ENCODE measurements around the gene SPATA9.

The SPATA9 gene

DNA sequence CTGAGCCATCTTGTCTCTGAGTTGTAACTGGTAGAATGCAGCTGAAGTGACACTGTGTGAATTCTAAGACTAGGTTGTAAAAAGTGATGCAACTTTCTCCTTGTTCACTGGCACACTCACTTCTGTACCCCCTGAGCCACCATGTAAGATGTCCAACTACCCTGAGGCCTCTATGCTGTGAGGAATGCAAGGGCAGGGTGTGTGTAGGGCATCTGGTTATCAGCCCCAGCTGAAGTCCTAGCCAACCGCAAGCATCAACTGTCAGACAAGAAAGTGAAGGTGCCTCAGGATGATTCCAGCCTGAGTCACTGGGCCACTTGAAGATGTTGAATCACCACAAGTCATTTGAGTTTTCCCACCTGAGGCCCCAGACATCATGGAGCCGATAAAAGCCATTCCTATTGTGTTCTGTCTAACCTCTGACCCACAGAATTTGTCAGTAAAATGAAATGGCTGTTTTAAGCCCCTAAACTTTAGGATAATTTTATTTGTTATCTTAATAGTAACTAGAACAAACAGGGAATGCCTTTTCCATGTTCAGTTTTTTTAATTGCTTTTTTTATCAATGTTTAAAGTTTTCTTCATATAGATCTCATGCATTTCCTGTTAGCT, 29.7 kb upstream of the SPATA9 start (continued):
- TF ChIP-seq, protein P1, sequence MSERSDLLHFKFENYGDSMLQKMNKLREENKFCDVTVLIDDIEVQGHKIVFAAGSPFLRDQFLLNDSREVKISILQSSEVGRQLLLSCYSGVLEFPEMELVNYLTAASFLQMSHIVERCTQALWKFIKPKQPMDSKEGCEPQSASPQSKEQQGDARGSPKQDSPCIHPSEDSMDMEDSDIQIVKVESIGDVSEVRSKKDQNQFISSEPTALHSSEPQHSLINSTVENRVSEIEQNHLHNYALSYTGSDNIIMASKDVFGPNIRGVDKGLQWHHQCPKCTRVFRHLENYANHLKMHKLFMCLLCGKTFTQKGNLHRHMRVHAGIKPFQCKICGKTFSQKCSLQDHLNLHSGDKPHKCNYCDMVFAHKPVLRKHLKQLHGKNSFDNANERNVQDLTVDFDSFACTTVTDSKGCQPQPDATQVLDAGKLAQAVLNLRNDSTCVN (tag by site-specific recombination; optimal IDR thresholded peaks at IDR 0.05), result no peak
- TF ChIP-seq ZNF202 (tag by site-specific recombination; IDR thresholded peaks at IDR 0.05; ENCODE audit: borderline replicate concordance), result no peak
- no peak for TF ChIP-seq BCL11B (tag by site-specific recombination; IDR thresholded peaks at IDR 0.05; ENCODE audit: low read depth)
- TF ChIP-seq SCRT2 (tag by site-specific recombination; IDR thresholded peaks at IDR 0.05), result peak; percentile 82
- TF ChIP-seq ZNF785 (tag by site-specific recombination; IDR thresholded peaks at IDR 0.05), result no peak
- TF ChIP-seq PRDM4 (tag by site-specific recombination; IDR thresholded peaks at IDR 0.05), result peak; percentile 26; the same call in 1 of the 2 replicates
- no peak for TF ChIP-seq GFI1B (tag by site-specific recombination; IDR thresholded peaks at IDR 0.05)
- TF ChIP-seq ZBTB7A (tag by site-specific recombination; IDR thresholded peaks at IDR 0.05; ENCODE audit: low read depth), result no peak
- peak; percentile 67 for TF ChIP-seq FEZF1 (tag by site-specific recombination; IDR thresholded peaks at IDR 0.05)
- TF ChIP-seq ZNF404 (tag by site-specific recombination; IDR thresholded peaks at IDR 0.05), result no peak
- TF ChIP-seq ZNF426 (tag by site-specific recombination; IDR thresholded peaks at IDR 0.05), result no peak
- peak; percentile 74 for TF ChIP-seq ZNF394 (tag by site-specific recombination; IDR thresholded peaks at IDR 0.05; ENCODE audit: borderline replicate concordance)
- TF ChIP-seq TSHZ1 (tag by site-specific recombination; IDR thresholded peaks at IDR 0.05; ENCODE audit: borderline replicate concordance), result peak; percentile 92; the same call in 1 of the 2 replicates
- peak; percentile 59; the same call in 1 of the 2 replicates for TF ChIP-seq ZNF10 (tag by site-specific recombination; IDR thresholded peaks at IDR 0.05)
- no peak for TF ChIP-seq ZNF214 (tag by site-specific recombination; IDR thresholded peaks at IDR 0.05; ENCODE audit: borderline replicate concordance)
- no peak for TF ChIP-seq ZNF248 (tag by site-specific recombination; IDR thresholded peaks at IDR 0.05)
- no peak for TF ChIP-seq HOXA7 (CRISPR knock-in tag; IDR thresholded peaks at IDR 0.05; ENCODE audit: borderline replicate concordance)
- peak; percentile 67 for TF ChIP-seq ZEB2 (tag by site-specific recombination; IDR thresholded peaks at IDR 0.05)
- no peak for TF ChIP-seq YY1 (tag by site-specific recombination; IDR thresholded peaks at IDR 0.05)
- TF ChIP-seq, protein P2, sequence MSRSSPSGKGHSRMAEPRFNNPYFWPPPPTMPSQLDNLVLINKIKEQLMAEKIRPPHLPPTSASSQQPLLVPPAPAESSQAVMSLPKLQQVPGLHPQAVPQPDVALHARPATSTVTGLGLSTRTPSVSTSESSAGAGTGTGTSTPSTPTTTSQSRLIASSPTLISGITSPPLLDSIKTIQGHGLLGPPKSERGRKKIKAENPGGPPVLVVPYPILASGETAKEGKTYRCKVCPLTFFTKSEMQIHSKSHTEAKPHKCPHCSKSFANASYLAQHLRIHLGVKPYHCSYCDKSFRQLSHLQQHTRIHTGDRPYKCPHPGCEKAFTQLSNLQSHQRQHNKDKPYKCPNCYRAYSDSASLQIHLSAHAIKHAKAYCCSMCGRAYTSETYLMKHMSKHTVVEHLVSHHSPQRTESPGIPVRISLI (tag by site-specific recombination; IDR thresholded peaks at IDR 0.05), result peak; percentile 92
- no peak for TF ChIP-seq ATF2 (tag by site-specific recombination; IDR thresholded peaks at IDR 0.05; ENCODE audit: low read depth)
- TF ChIP-seq, protein P3, sequence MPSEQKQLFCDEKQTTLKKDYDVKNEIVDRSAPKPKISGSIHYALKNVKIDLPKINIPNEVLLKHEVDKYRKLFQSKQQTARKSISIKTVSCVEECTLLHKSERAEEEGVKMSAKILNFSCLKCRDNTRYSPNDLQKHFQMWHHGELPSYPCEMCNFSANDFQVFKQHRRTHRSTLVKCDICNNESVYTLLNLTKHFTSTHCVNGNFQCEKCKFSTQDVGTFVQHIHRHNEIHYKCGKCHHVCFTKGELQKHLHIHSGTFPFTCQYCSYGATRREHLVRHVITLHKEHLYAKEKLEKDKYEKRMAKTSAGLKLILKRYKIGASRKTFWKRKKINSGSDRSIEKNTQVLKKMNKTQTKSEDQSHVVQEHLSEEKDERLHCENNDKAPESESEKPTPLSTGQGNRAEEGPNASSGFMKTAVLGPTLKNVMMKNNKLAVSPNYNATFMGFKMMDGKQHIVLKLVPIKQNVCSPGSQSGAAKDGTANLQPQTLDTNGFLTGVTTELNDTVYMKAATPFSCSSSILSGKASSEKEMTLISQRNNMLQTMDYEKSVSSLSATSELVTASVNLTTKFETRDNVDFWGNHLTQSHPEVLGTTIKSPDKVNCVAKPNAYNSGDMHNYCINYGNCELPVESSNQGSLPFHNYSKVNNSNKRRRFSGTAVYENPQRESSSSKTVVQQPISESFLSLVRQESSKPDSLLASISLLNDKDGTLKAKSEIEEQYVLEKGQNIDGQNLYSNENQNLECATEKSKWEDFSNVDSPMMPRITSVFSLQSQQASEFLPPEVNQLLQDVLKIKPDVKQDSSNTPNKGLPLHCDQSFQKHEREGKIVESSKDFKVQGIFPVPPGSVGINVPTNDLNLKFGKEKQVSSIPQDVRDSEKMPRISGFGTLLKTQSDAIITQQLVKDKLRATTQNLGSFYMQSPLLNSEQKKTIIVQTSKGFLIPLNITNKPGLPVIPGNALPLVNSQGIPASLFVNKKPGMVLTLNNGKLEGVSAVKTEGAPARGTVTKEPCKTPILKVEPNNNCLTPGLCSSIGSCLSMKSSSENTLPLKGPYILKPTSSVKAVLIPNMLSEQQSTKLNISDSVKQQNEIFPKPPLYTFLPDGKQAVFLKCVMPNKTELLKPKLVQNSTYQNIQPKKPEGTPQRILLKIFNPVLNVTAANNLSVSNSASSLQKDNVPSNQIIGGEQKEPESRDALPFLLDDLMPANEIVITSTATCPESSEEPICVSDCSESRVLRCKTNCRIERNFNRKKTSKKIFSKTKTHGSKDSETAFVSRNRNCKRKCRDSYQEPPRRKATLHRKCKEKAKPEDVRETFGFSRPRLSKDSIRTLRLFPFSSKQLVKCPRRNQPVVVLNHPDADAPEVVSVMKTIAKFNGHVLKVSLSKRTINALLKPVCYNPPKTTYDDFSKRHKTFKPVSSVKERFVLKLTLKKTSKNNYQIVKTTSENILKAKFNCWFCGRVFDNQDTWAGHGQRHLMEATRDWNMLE (tag by site-specific recombination; conservative IDR thresholded peaks at IDR 0.05; ENCODE audit: low read depth), result peak; percentile 53
